HG03060 (cell line): Measurements from ENCODE around the gene BMAL1.

ENCODE experiments used
- ATAC-seq: cut with Tn5 transposase; IDR thresholded peaks from one replicate; pipeline ENCODE4 v1.9.1; 2021; ENCODE audit warnings: low read depth, moderate number of reproducible peaks; ENCODE audit not compliant: unreplicated experiment

Gene BMAL1

DNA sequence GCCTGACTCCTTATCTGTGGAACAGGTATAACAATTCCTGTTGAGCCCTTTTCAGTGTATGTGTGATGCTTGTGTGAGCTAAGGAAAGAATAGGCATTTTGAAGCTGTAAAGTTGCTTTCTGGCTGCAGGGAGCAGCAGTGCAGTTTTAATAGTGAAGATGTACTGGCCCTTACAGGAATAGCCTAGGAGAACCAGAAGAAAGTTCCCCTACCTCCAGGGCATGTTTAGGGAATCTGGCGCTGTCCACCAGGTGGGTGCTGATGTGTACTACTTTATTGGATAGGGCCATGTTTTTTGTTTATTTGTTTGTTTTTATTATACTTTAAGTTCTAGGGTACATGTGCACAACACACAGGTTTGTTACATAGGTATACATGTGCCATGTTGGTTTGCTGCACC, 11.5 kb downstream of the BMAL1 start:
- no peak for ATAC-seq

DNA sequence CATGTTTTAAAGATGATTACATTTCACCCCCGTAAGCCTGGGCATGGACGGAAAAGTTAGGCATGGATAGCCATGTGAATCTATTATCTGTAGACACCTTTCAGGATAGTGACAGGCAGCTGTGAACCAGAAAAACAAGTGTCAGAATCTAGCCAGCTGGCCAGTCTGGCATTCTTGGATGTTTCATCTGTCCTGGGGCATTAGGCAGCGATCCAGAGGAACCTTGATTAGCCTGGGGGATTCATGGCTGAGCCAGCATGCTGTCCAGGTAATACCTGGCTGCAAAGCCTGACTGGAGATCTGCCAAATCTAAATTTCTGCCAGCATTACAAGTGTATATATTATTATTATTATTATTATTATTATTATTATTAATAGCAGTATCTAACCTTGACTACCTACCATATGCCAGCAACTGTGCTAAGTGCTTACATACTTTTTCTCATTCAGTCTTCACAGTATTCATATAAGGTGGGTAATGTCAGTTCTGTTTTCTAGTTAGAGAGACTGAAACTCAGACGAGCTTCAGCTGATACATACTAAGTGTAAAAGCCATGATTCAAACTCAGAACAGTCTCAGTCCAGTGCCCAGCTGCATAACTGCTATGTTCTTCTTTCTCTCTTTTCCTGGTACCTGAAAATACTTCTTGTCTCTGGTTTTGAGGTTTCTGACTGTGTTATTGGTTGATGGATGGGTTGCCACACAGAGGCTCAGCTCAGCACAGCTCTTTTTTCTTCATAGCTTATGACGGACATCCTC, 12.8 kb downstream of the BMAL1 start:
- no peak for ATAC-seq

DNA sequence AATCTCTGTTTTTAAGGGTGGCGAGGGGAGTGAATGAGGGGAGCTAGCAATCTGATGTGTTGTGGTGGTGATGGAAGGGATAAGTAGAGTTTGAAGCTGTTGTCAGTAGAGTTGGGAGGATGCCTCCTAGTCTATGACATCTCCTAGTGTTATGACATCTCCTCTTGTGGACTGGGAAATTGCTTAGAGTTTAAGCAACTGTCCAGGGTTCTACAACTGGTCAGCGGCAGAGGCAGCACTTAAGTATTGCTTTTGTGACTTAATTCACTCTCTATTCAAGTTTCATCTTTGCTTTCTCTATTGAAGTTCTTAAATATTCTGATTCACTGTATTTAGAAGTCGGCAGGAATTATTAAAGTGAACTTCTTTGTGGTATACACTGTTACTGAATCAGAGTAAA, 13.8 kb downstream of the BMAL1 start:
- ATAC-seq: no peak

GRCh38 chr11:13291800-13292199, 14.2 kb downstream of the BMAL1 start:
- ATAC-seq: no peak

DNA sequence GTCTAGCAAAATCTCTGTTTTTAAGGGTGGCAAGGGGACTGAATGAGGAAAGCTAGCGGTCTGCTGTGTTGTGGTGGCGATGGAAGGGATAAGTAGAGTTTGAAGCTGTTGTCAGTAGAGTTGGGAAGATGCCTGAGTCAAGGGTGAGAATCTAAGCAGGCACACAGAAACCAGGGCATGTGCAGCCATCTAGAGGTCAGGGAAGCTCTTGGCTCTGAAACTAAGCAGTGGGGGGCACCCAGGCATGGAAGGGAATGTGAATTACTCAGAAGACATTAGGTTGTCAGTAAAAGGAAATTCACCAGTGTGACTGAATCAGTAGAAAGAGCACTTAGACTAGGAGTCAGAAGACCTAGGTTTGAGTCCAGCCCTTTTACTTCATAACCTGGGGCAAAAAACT, 15.4 kb downstream of the BMAL1 start:
- ATAC-seq: no peak

- ATAC-seq: no peak
These were observed 16.6 kb downstream of the BMAL1 start for GRCh38 chr11:13294178-13294577.

DNA sequence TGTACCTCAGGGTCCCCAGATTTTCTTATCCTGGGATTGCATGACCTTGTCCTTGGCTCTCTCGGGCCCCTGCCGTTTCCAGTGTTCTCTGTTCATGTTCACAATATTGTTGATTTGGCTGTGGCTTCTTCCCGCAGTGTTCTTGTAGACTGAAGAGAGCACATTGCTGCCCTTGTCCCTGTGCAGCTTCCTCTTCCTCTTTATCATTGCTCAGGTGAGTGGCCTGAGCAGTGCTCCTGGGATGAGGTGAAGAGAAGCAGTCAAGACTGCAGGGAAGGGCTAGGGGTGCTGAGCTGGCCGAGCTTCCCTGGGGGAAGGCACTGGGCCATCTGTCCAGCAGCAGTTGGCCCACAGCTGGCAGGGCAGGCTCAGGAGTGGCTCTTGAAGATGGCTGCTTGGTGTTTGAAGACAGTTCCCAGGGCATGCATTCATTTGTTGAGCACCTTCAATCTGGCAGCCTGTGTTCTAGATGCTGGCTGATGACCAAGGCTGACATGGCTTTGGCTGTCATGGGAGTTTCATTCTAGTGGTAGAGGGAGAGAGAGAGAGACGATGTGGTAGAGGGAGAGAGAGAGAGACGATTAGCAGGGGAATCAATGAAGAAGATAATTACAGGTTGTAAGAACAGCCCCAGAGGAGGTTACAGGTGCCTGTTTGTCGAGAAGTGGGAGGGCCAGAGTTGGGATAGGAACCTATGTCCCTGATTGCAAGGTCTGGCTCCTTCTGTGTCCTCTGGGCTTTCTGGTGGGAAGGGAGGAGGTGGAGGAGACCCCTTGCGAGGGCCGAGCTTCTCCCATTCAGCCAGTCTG, 17.4 kb downstream of the BMAL1 start:
- no peak for ATAC-seq

DNA sequence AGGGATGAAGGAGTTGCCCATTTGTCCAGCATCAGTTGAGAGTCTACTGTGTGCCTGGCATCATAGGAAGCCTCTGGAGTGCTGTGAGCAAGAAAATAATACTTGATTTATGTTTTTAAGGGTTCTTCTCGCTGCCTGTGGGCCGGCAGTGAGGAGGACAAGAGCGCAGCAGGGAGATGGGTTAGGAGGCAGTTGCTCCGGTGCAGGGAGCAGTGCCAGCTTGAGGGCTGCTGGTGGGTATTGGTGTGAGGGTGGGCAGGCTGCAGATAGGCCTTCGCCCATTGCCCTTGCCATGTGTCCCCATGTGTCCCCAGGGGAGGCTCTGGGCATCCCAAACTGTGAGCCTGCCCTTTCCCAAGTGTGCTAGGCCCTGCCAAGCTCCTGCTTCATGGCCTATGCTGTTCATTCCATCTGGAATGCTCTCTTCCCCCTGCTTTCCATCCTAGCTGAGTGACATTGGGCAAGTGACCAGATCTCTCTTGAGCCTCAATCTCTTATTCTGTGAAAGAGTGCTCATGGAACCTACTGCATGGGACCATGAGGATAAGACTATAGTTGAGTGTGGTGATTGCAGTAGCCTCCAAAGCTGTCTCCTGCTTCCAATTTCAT, 19.8 kb downstream of the BMAL1 start:
- ATAC-seq: no peak

DNA sequence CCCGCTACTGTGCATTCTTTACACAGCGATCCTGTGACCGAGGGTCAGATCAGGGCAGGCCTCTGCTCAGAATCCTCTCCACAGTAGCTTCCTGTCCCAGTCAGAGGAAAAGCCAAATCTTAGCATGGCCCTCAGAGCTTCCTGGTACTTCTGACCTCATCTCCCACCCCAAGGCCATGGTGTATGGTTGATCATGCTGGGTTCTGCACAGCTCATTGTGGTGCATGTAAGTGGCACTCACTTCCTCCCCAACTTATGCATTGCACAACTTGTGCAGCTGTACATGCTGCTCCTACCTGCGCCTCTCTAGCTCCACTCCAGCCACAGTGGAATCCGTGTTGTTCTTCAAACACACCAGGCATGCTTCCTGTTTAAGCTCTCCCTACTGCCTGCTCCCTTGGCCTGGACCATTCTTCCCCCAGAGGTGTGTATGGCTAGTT, 20.3 kb downstream of the BMAL1 start:
- ATAC-seq: no peak

GRCh38 chr11:13298765-13299164, 21.2 kb downstream of the BMAL1 start:
- no peak for ATAC-seq

- ATAC-seq: no peak
These were observed 23.9 kb downstream of the BMAL1 start for GRCh38 chr11:13301522-13301921.

- no peak for ATAC-seq
These were observed 24.9 kb downstream of the BMAL1 start for GRCh38 chr11:13302420-13302958.

- ATAC-seq: no peak
These were observed 26.4 kb downstream of the BMAL1 start for GRCh38 chr11:13303668-13304649.

- ATAC-seq: no peak
These were observed 27.2 kb downstream of the BMAL1 start for GRCh38 chr11:13304655-13305335.

- no peak for ATAC-seq
These were observed 31.1 kb downstream of the BMAL1 start for GRCh38 chr11:13308704-13309103.

- ATAC-seq: no peak
These were observed 31.6 kb downstream of the BMAL1 start for GRCh38 chr11:13309156-13309555.

- no peak for ATAC-seq
These were observed 32.9 kb downstream of the BMAL1 start for GRCh38 chr11:13310443-13310842.

DNA sequence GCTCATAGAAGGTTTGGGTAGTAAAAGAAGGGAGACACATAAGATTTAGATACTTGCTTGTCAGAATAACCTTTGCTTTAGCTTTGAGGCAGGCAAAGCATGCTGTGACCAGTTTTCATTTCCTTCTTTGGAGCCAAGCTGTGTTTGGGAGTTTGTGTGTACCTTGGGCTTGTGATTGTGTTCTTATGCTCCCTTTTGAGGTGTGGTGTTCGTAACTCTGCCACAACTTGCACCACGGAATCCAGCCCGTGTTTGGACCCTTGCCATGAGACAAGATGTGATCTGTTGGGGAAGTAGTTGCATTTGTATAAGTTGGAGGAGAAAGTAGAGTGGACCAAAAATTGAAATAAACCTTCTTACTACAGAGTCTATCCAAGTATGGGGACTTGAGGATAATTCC, 34.0 kb downstream of the BMAL1 start:
- ATAC-seq: no peak

DNA sequence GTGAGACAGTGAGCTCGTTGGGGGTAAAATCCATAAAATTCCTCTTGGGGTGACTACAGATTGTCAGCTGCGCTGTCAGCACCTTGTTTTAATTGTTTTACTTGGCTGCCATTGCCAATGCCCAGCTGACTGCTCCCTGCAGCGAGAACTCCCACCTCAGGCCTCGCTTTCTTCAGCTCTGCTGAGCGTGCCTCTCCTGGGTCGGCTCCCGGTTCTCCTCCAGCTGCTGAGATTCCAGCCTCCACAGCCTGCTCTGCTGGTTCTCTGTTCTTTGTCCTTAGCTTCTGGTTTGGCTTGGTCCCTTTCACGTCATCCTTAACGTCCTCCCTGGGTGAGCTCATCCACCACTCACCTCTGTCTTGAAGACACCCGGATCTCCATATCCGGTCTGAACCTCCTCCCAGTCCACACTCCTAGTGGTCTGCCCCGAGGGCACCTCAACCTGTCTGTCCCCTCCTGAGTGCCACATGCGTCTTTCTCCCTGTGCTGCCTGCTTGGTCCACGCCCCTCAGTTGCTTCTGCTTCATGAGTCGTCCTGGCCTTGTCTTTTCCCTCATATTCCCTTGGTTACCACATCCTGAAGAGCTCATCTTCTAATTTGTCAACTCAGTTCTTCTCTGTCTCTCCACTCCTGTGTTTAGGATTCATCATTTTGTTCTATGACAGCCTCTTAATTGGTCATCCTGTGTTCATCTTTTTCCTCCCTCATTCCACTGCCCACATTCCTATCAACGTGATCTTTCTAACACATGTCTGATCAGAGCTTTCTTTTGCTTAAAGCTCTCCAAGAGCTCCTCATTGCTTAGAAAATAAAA, 35.6 kb downstream of the BMAL1 start:
- ATAC-seq: no peak
